Fibroblast of pulmonary artery (primary cell): ENCODE measurements around the gene ARHGAP22.
A peak's percentile ranks its signal among the peaks of the same experiment; 100 is the strongest.

Source experiments
- DNase-seq: peaks from one replicate; pipeline ENCODE4 v3.0.0-alpha.2; 2010; ENCODE audit warnings: low read depth
- H3K4me3 ChIP-seq: replicated peaks from 2 replicates; pipeline ENCODE4 v1.5.1; 2011; ENCODE audit warnings: low read depth, mild to moderate bottlenecking, control low read depth, low read length, moderate library complexity
- TF ChIP-seq, protein P1 (sequence below): IDR thresholded peaks from 2 replicates; pipeline ENCODE4 v1.5.1; 2011; ENCODE audit warnings: mild to moderate bottlenecking, control low read depth, low read length, inconsistent platforms; ENCODE audit errors: missing control alignments

Gene ARHGAP22

DNA sequence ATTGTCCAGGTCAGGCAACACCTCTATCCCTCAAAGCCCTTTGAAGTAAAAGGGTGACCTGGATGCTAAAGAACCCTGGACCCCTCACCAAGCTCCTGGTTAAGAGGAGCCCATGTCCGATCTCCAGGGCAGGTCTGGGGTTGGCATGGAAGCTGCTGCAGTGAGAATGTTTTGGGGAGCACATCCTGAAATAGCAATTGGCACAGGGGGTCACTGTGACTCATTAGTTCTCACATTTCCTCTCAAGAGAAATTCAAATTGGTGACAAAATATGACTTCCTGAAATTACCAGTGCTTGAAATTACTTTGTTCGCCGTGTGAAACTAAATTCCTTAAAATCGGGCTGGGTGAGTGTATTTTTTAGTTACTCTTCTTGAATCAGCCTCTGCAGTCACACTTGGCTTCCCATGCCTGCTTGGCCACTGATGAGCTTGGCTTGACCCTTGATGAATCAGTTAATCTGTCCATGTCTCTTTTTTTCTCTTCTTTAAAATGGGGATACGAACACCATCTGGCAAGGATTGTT, 18.8 kb upstream of the ARHGAP22 start:
- no peak overlapping the region for H3K4me3 ChIP-seq
- TF ChIP-seq, protein P1, sequence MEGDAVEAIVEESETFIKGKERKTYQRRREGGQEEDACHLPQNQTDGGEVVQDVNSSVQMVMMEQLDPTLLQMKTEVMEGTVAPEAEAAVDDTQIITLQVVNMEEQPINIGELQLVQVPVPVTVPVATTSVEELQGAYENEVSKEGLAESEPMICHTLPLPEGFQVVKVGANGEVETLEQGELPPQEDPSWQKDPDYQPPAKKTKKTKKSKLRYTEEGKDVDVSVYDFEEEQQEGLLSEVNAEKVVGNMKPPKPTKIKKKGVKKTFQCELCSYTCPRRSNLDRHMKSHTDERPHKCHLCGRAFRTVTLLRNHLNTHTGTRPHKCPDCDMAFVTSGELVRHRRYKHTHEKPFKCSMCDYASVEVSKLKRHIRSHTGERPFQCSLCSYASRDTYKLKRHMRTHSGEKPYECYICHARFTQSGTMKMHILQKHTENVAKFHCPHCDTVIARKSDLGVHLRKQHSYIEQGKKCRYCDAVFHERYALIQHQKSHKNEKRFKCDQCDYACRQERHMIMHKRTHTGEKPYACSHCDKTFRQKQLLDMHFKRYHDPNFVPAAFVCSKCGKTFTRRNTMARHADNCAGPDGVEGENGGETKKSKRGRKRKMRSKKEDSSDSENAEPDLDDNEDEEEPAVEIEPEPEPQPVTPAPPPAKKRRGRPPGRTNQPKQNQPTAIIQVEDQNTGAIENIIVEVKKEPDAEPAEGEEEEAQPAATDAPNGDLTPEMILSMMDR: no peak
- DNase-seq: no peak

DNA sequence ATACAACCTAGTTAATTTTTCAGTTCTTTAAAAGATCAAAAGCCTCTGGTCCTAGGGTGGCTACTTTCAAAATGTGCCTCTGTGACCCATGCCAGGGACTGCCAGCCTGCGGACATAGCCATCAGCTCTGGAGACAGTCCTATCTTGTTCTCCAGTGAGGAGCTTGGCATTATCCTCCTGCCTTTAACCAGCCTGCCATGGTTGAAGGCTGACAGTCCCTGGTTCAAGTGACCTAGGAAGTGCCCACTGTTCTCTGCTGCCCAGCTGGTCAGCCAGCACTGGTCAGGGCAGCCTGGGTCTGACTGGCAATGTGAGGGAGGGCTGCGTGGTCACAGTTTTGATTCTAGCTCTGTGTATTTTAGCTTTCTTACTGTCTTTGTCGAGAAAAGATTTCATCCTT, 18.1 kb upstream of the ARHGAP22 start:
- DNase-seq: no peak
- TF ChIP-seq, protein P1: no peak
- H3K4me3 ChIP-seq: no peak overlapping the region

DNA sequence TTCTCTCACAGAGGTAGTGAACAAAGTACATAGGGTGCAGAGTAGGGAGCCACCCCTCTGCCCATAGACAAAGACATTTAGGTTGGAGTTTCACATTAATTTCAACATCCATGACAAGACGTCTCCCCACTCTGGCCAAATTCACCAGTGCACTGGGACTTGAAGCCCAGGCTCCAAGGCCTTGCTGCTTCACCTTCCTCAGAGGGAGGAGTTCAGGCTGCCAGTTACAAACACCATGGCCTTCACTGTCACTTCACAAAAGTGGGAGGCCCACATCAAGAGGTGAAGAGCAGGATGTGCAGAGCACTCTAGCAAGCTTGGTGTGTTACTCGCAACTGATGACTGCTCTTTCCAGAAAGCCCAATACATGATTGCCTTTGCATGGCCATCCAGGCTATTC, 15.8 kb upstream of the ARHGAP22 start:
- no peak overlapping the region for H3K4me3 ChIP-seq
- TF ChIP-seq, protein P1: no peak
- no peak for DNase-seq

DNA sequence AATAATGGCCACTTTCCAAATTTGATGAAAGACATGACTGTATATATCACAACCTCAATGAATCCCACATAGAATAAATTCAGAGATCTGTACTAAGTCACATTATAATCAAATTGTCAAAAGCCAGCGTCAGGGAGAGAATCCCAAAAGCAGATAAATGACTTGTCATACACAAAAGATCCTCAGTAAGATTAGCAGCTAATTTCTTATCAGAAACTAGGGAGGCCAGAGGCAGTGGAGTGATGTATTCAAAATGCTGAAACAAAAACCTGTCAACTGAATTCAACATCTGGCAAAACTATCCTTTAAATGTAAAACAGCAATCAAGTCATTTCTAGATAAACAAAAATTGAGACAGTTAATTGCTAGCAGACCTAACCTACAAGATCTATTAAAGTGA, 11.6 kb upstream of the ARHGAP22 start:
- TF ChIP-seq, protein P1: no peak
- H3K4me3 ChIP-seq: no peak overlapping the region
- no peak for DNase-seq

DNA sequence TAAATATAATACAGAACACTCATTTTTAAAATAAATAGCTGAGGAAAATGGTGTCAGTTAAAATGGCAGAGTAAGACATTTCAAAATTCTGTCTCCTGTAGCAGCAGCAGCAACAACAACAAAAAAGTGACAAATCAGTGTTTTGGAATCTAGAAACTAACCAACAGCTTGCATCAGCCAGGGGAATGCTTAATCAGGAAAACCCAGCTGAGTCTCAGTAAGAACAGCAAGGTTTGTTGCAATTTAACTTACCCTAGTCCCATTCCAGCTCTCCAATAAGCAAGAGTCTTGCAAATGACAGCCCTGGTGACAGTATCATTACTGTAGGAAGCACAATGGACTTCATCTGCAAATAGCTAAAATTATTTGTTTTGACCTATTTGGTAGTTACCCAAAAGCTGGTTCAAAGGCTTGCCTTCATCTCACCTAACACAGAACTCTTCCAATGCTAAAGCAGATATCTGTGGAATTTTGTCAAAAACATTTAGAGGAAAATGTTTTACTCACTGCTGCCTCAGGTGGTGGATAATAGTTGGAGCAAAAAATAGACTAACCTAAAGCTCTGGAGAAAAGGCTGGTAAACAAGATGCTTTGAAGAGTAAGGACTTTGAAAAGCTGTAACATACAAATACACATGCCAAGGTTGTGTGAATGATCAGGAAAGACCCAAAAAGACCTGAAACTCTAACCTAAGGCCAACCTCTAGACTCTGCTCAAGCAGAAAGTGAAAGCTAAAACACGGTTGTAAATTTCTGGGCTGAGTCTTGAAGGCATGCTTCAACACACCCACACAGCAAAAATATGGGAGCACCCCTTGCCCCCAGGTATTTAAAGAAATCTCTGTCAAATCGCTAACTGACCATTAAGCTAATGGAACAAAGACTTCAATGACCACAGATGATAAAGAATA, 9.9 kb upstream of the ARHGAP22 start:
- no peak overlapping the region for H3K4me3 ChIP-seq
- TF ChIP-seq, protein P1: peak; percentile 53
- DNase-seq: peak; percentile 57

DNA sequence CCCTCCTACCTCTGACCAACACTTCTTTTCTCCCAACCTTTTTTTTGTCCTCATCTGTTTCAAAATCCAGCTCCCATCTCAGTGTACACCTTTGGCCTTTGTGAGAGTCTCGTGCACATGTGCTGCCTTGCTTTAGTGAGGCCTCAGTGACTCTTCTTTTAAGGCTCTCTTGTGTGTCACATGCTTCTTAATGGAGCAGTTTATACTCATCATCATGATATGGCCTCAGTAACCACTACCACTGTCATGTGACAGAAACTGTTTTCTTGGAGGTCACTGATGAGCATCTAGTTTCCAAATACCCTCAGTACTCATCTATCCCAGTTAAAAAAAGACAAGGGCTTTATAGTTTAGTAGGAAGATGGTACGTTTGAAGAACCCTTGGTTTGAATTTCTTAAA, 8.1 kb upstream of the ARHGAP22 start:
- TF ChIP-seq, protein P1: no peak
- no peak for DNase-seq
- H3K4me3 ChIP-seq: no peak overlapping the region
